Natural killer cell treated with Interleukin-12 subunit alpha and Interleukin-12 subunit beta and Interleukin-15 and Interleukin-18, amount 100 ng/mL, for 72 hours (primary cell): ENCODE data around the gene NRXN3. TPM values are rescaled to one million over a fixed set of nuclear protein-coding genes. Genes with fewer than 3 reads are reported as not detected.

ENCODE experiments used
- ATAC-seq, 2 donors: fragments of 150-1000 bp; cut with Tn5 transposase in 1 of 2; sonication (Bioruptor Pico), chemical (Tn5 transposase) in 1 of 2; 2 replicates each; pipeline ENCODE4 v1.10.0; 2021
- DNase-seq: peaks from one replicate; pipeline ENCODE4 v3.0.0; 2022; ENCODE audit warnings: low spot score
- H3K27ac Mint-ChIP-seq, 2 donors: 1 replicate in 1 of 2; 2 replicates in 1 of 2; pipeline ENCODE4 v1.8.0; 2022; ENCODE audit warnings: mixed read lengths in 2 of 2, mild to moderate bottlenecking in 1 of 2, moderate library complexity in 1 of 2
- H3K27me3 Mint-ChIP-seq, 2 donors: 1 replicate in 1 of 2; 2 replicates in 1 of 2; pipeline ENCODE4 v1.8.0; 2022; ENCODE audit warnings: mixed read lengths in 2 of 2
- H3K36me3 Mint-ChIP-seq: one replicate; pipeline ENCODE4 v1.8.0; 2022; ENCODE audit warnings: mixed read lengths
- H3K4me1 Mint-ChIP-seq, 2 donors: 1 replicate in 1 of 2; 2 replicates in 1 of 2; pipeline ENCODE4 v1.8.0; 2022; ENCODE audit warnings: low read depth in 2 of 2, mixed read lengths in 2 of 2, mild to moderate bottlenecking in 1 of 2
- H3K4me3 Mint-ChIP-seq: one replicate; pipeline ENCODE4 v1.8.0; 2022; ENCODE audit warnings: mixed read lengths
- H3K9me3 Mint-ChIP-seq: 2 replicates; pipeline ENCODE4 v1.8.0; 2022; ENCODE audit warnings: mixed read lengths
- total RNA-seq, 2 donors: library from RNA; stranded (reverse); gene quantifications; one replicate each; pipeline ENCODE4 v1.2.3, GENCODE V29; 2022

Gene NRXN3
- total RNA-seq, 2 donors from 2014 or later: not detected

DNA sequence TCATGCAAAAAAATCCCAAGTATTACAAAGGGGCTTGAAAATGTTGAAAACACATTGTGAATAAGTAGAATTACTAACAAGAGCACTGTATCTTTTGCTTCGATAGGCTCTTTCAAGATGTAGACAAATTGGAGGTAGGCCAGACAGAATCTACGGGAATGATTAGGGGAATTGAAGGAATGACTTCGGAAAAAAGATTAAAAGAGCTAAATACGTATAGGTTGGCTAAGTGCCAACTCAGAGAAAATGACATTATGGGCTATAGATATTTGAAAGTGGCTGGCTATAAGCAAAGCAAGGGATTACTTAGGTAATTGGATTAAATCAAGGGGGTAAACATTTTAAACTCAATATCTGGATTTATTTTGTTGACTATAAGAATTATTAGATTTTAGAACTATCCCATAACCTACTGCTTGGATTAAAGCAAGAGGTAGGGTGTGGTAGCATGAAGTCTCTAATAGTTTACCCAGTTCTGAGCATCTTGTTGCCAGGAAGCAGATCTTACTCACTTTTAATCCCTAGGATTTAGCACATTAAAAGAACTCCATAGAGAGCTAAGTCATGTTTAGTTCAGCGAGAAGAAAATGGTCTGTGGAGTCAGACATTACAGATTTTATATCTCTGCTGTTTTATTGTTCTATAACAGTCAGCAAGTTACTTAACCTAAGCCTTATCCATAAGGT, 1551.4 kb downstream of the NRXN3 start:
- H3K27me3 Mint-ChIP-seq: no peaks in the 10 kb centered on the region
- peaks cover 8% of the 10 kb centered on the region for H3K9me3 Mint-ChIP-seq
- no peak overlapping the region for H3K4me3 Mint-ChIP-seq
- ATAC-seq (no peak), DNase-seq (no peak)
- no peaks in the 10 kb centered on the region for H3K4me1 Mint-ChIP-seq
- H3K27ac Mint-ChIP-seq: no peak overlapping the region
- no peaks in the 10 kb centered on the region for H3K36me3 Mint-ChIP-seq

DNA sequence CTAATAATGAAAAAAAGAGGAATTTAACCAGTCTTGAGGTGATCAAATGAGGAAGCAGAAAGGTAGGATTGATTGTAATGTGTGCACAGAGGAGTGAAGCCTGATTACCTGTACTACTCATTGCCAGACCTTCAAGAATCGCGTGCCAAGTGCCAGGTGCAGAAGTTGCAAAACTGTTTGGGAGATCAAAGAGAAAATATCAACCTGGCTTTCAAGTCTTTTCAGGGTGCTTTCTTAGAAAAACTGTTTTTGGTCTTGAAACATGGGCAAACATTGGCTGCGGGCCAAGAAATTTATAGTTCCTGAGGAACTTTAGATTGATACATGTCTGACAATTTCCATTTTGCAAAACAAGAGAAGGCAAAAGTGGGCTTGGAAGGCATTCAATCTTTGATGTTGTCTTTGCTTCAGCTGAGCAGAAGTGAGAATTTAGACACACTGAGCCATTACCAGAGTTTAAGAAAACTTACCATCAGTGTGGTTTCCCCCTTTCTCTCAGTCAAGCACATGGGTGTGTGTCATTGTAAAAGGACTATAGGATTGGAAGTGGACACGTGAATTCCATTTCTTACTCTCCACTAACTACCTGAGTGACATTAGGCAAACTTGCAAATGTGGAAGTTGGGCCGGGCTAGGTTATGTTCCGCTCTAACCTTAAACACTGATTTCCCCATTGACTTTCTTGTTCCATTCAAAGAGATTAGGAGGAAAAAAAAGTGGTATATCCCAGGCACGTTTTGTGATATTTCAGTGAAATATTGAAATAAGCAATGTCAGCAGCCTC, 1555.0 kb downstream of the NRXN3 start:
- Mint-ChIP-seq H3K4me3 (no peak overlapping the region), H3K27ac (no peak overlapping the region)

DNA sequence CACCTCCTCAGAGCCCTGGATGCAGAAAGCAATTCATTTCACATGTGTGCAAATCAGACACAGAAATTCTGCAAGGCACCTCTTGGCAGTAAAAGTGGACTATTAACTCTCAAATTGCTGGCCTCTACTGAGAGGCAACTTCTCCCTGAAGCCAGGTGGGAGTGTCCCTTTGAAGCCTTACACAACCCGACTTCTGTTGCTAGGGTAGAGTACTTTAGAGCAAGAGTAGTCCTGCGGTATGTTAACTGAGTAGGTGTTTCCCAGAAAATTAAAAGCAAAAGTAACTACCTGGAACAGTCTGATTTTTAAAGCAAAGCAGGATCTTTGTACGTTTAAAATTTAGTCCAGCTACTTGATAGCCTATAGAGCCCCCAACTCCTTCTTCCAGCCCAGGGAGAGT, 1557.7 kb downstream of the NRXN3 start:
- no peaks in the 10 kb centered on the region for H3K36me3 Mint-ChIP-seq
- no peak overlapping the region for H3K27ac Mint-ChIP-seq
- DNase-seq (no peak), ATAC-seq (no peak)
- H3K9me3 Mint-ChIP-seq: peaks cover 8% of the 10 kb centered on the region
- H3K27me3 Mint-ChIP-seq: peaks cover 0 to 2% of the 10 kb centered on the region in 2 donors
- H3K4me1 Mint-ChIP-seq: peaks cover 3 to 4% of the 10 kb centered on the region in 2 donors
- H3K4me3 Mint-ChIP-seq: no peak overlapping the region

More for the DNA sequence above, 1555.0 kb downstream of the NRXN3 start:
- H3K27me3 Mint-ChIP-seq: peaks cover 0 to 2% of the 10 kb centered on the region in 2 donors
- ATAC-seq (no peak), DNase-seq (no peak)
- H3K4me1 Mint-ChIP-seq: no peaks in the 10 kb centered on the region
- peaks cover 12% of the 10 kb centered on the region for H3K9me3 Mint-ChIP-seq
- no peaks in the 10 kb centered on the region for H3K36me3 Mint-ChIP-seq

DNA sequence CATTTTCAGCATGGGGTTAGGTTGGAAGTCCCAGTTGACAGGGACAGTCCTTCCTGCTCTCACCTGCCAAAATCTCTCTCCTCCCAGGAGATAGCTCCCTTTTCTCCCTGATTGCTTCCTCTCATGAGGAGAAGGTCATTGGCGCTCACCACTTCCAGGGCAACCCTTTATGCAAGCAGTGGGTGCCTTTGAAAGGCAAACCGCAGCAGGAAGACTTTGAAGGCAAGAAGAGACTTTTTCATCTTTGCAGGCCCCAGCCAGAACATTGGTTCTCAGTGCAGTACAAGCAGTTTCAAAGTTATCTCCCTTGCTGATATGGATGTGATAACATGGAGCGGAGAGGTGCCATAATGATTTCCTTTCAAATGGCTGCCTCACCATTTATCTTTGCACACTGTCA, 1558.2 kb downstream of the NRXN3 start:
- Mint-ChIP-seq H3K9me3 (peaks cover 8% of the 10 kb centered on the region), H3K36me3 (no peaks in the 10 kb centered on the region), H3K27me3 (peaks cover 0 to 2% of the 10 kb centered on the region in 2 donors), H3K4me1 (peaks cover 3 to 4% of the 10 kb centered on the region in 2 donors), H3K4me3 (no peak overlapping the region), H3K27ac (no peak overlapping the region)
- ATAC-seq: no peak
- no peak for DNase-seq

DNA sequence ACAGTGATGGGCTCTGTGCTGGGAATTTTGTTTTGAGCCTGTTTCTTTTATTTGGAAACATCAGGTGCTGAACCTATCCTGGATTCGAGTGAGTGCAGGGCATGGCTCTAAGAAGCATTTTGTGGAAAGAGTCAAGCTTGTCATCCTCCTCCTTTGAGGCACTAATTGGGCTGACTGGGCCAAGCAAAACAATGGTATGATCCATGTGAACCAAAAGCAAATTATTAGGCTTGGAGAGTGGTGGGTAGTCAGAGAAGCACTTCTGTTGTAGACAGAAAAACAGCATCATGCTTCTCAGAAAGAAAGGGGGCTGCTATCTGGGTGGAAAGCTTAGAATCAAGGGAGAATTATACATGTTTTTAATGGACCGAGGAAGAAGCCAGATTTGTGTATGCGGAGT, 1559.6 kb downstream of the NRXN3 start:
- Mint-ChIP-seq H3K4me1 (peaks cover 3 to 4% of the 10 kb centered on the region in 2 donors), H3K27ac (no peak overlapping the region), H3K27me3 (peaks cover 0 to 2% of the 10 kb centered on the region in 2 donors), H3K9me3 (peaks cover 6% of the 10 kb centered on the region), H3K36me3 (no peaks in the 10 kb centered on the region), H3K4me3 (no peak overlapping the region)
- ATAC-seq (no peak), DNase-seq (no peak)

DNA sequence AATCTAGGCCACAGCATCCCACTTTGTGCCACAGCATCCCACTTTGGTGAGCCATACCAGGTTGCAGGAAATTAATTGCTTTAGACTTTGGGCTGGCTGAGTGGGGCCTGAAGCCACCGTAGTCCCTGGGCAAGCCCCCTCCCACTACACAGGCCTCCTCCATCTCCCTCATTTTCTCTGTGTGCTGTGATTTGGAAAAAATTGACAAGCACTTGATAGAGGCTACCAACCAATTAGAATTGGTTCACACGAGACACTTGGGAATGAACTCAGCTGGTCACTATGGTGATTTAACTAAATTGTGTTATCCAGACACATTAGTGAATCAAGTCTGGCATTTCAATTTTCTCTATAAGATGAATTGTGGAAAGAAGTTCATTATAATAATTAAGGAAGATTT, 1560.0 kb downstream of the NRXN3 start:
- Mint-ChIP-seq H3K27ac (no peak overlapping the region), H3K9me3 (peaks cover 4% of the 10 kb centered on the region), H3K27me3 (peaks cover 0 to 2% of the 10 kb centered on the region in 2 donors), H3K4me3 (no peak overlapping the region), H3K36me3 (no peaks in the 10 kb centered on the region), H3K4me1 (peaks cover 3 to 4% of the 10 kb centered on the region in 2 donors)
- ATAC-seq (no peak), DNase-seq (no peak)

DNA sequence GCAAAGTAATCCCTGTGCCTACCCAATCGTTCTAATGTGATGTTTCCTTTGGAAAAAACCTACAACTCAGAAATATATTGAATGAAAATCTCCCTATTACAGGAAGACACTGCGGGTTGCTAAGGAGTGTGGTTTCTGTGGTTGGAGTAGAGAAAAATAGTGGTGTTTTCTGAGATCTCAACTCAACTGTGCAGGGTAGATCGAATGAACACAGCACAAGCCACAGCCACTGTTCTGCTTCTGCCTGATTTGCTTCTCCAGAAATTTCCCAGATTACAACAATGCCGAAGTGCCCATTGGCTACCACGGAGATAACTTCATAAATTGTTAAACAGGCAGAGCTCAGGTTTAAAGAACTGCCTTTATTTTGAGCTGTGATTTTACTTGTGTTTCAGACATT, 1560.8 kb downstream of the NRXN3 start:
- peaks cover 4% of the 10 kb centered on the region for H3K9me3 Mint-ChIP-seq
- H3K27ac Mint-ChIP-seq: peak overlapping the region in 1 of 2 donors; percentile 21
- peak overlapping the region; percentile 36 for H3K4me3 Mint-ChIP-seq
- H3K4me1 Mint-ChIP-seq: peaks cover 3 to 4% of the 10 kb centered on the region in 2 donors
- H3K36me3 Mint-ChIP-seq: no peaks in the 10 kb centered on the region
- peak in 1 of 2 donors; percentile 74 for ATAC-seq
- H3K27me3 Mint-ChIP-seq: peaks cover 0 to 2% of the 10 kb centered on the region in 2 donors
- no peak for DNase-seq

DNA sequence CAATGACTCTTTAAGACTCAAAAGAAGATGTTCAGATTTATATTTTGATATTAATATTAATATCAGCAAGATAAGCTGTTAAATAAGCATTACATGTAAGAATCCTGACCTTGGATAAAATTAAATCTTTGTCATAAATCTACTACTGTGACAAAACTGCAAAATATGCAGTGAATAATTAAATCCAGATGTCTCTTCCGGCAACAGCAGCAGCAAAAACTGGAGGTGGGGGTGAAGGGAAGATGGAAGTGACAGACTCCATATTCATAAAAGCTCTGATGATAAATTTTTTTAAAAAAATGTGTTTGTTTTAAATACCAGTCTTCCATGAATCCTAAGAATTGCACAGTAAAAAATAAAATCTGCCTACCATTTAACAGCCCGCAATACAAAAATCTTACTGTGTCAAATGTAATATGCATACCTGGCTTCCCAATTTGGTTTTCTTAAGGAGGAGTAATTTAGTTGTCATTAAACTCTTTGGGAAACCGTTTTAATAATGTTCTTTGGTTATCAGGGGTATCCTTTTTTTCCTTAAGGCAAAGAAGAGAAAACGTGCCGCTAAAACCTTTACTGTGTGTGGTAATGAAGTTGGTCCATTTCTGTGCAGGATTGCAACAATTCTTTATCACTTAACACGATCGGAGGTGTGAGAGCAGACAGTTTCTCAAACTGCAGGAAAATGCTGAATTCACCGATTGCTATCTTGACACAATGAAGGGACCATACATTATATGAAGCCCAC, 1562.9 kb downstream of the NRXN3 start:
- Mint-ChIP-seq H3K36me3 (peaks cover 7% of the 10 kb centered on the region), H3K4me3 (no peak overlapping the region), H3K4me1 (peaks cover 3 to 4% of the 10 kb centered on the region in 2 donors), H3K27ac (no peak overlapping the region), H3K27me3 (no peaks in the 10 kb centered on the region), H3K9me3 (peaks cover 7% of the 10 kb centered on the region)
- no peak for DNase-seq
- no peak for ATAC-seq

DNA sequence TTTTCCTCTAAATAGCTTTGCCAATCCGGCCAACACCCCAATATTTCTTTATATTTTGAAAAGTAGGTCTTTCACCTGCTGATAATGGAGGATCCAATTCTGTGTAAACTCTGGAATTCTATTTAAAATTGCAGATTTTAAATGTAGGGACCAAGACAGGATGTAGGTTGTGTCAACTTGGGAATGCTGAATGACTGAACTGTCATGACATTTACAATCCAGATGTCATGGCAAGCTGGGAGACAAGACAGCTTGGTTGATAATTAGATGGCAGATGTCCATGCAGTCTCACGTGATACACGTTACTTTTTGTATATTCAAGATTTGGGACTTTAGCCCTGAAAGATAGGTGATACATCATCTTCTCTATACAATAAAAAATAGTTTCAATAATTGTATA, 1564.0 kb downstream of the NRXN3 start:
- H3K27me3 Mint-ChIP-seq: no peaks in the 10 kb centered on the region
- peaks cover 3% of the 10 kb centered on the region for H3K9me3 Mint-ChIP-seq
- H3K36me3 Mint-ChIP-seq: peaks cover 7% of the 10 kb centered on the region
- DNase-seq: no peak
- no peak overlapping the region for H3K4me3 Mint-ChIP-seq
- no peak overlapping the region for H3K27ac Mint-ChIP-seq
- peaks cover 3 to 4% of the 10 kb centered on the region in 2 donors for H3K4me1 Mint-ChIP-seq
- ATAC-seq: no peak

DNA sequence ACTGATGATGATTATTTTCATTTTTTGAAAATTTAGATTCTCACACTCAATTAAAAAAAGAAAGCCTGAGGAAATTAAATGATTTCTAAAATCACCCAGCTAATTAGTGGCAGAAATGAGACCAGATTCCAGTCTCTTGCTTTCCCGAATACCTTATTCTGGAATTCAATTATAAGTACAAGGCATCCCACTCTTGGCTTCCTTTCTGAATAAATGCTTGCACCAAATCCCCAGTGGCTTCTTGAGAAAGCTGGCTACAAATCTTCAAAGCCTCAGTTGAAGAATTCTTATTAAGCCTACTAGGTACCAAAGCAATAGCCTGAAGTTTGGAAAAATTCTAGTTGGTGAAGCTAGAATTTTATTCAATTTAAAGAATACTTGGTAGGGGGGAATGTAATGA, 1564.5 kb downstream of the NRXN3 start:
- ATAC-seq (no peak), DNase-seq (no peak)
- Mint-ChIP-seq H3K4me3 (no peak overlapping the region), H3K4me1 (peaks cover 3 to 4% of the 10 kb centered on the region in 2 donors), H3K36me3 (peaks cover 7% of the 10 kb centered on the region), H3K27me3 (no peaks in the 10 kb centered on the region), H3K27ac (no peak overlapping the region), H3K9me3 (peaks cover 3% of the 10 kb centered on the region)

DNA sequence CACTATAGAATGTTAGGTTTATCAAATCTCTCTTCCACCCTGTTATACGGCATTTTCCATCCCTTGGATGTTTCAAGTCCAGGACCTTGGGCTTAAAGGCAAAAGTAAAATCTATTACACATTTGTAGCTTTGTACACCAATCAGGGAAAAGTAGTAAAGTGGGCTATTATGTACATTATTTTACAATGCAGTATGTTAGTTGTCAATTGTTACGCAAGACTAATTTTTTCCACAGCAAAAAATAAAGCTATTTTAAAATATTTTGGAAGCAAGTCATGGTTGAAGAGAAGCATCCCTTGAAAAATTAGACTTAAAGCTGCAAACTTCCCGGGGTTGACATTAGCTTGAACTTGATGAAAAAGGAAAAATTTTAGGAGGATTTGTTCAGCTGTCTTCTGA, 1564.9 kb downstream of the NRXN3 start:
- no peak overlapping the region for H3K27ac Mint-ChIP-seq
- peaks cover 7% of the 10 kb centered on the region for H3K9me3 Mint-ChIP-seq
- H3K4me3 Mint-ChIP-seq: no peak overlapping the region
- H3K27me3 Mint-ChIP-seq: no peaks in the 10 kb centered on the region
- H3K36me3 Mint-ChIP-seq: peaks cover 9% of the 10 kb centered on the region
- ATAC-seq (no peak), DNase-seq (no peak)
- H3K4me1 Mint-ChIP-seq: peaks cover 3 to 4% of the 10 kb centered on the region in 2 donors

DNA sequence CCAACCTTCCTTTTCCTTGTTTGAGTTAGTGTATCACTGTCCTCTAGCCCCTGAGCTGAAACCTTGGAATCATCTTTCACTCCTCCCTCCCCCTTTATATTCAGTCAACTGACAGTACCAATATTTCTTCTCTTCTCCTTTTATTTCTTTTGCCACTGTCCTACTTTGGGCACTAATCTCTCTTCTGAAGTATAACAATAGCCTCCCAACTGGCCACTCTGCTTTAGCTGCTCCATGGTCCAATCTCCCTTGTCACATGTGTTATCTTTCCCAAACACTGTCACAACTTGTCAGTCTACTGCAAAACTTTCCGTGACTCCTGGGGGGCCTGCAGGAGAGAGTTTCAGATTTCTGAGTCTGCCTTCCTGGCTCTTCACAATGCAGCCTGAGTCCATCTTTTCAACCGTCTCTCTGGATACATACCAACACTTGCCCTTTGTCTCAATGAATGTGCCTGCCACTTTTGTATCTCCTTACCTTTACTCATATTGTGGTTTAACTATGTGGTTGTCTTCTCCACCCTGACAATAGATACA, 1570.0 kb downstream of the NRXN3 start:
- peaks cover 11% of the 10 kb centered on the region for H3K9me3 Mint-ChIP-seq
- no peaks in the 10 kb centered on the region for H3K4me1 Mint-ChIP-seq
- H3K27me3 Mint-ChIP-seq: no peaks in the 10 kb centered on the region
- DNase-seq: no peak
- H3K4me3 Mint-ChIP-seq: no peak overlapping the region
- peaks cover 12% of the 10 kb centered on the region for H3K36me3 Mint-ChIP-seq
- no peak overlapping the region for H3K27ac Mint-ChIP-seq
- ATAC-seq: no peak

DNA sequence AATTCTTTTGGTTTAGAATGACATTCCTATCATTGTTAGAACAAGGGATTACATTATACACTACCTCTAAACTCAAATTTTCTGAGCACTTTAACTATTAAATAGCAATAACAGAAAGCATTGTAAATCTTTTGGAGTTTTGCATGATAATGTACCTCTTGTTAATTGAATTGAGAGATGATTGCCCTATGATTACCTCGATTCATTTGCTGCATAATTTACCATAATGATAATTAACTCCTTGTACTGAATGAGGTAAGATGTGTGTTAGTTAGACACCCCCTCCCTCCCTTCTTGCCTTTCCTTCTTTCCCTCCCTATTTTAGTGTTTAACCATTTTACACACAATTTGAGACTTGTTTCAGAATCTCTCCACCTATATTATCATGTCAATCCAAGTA, 1572.0 kb downstream of the NRXN3 start:
- DNase-seq (no peak), ATAC-seq (no peak)
- H3K9me3 Mint-ChIP-seq: peaks cover 7% of the 10 kb centered on the region
- H3K36me3 Mint-ChIP-seq: peaks cover 5% of the 10 kb centered on the region
- no peaks in the 10 kb centered on the region for H3K27me3 Mint-ChIP-seq
- H3K4me3 Mint-ChIP-seq: no peak overlapping the region
- no peak overlapping the region for H3K27ac Mint-ChIP-seq
- H3K4me1 Mint-ChIP-seq: no peaks in the 10 kb centered on the region
